GM19193 (cell line): ENCODE data around the gene MAPK8IP3.

Source experiments
- POLR2A ChIP-seq: IDR thresholded peaks from 4 replicates; pipeline ENCODE4 v1.6.1; 2011; ENCODE audit not compliant: insufficient read depth, insufficient read length; ENCODE audit errors: extremely low read depth

The MAPK8IP3 gene

DNA sequence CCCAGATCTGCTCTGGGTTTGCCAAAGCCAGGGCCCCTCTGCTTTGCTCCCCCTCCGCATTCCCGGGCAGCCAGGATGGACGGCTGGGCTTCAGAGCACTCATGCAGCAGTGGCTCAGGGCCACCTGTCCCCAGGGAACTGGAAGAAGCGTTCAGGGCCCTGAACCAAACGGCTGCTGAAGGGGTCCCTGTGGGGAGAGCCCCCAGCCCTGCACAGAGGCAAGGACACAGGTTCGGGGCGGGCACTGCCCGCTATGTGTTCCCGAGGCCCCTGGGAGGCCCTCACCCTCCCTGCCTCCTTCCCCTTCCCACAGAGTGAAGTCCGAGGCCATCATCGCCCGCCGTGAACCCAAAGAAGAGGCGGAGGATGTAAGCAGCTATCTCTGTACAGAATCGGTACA is 54.9 kb downstream of the MAPK8IP3 start:
- no peak for TF ChIP-seq POLR2A

DNA sequence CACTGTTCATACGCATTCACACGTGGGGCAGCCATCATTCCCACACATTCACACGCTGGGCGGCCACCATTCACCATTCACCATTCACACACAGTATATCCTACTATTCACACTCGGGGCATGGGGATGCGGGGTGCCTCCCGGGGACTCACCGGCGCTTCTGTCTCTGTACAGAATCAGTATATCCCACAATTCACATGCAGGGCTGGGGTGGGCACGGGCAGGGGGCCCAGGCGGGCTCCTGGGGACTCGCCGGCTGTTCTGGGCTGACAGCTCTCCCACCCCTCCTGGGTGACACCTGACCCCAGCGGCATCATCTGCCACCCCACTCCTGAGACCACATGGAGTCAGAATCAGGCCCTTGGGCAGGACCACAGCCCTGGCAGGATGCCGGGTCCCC is 55.8 kb downstream of the MAPK8IP3 start:
- peak; percentile 4 for TF ChIP-seq POLR2A

DNA sequence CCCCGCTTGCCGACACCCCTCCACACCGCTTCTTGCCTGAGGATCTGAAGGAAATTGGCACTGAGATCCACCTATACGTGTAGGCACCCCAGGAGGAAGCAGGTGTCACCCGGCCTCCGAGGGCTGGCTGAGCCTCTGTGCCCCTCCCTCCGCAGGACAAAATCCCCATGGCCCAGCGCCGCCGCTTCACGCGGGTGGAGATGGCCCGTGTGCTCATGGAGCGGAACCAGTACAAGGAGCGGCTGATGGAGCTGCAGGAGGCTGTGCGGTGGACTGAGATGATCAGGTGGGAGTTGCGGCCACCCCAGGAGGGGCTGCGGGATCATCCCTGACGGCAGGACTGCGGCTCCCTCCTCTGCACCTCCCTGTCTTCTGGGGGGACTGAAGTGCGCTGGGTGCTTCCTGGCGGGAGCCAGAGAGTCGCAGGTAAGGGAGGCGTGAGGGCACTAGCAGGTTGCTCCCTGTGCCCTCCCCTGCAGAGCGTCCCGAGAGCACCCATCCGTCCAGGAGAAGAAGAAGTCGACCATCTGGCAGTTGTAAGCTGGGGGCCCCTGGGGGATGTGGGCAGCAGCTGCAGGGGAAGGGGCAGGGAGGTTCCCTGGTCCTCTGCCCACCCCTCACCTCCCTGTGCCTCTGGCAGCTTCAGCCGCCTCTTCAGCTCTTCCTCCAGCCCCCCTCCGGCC is 56.3 kb downstream of the MAPK8IP3 start:
- TF ChIP-seq POLR2A: peak; percentile 5

DNA sequence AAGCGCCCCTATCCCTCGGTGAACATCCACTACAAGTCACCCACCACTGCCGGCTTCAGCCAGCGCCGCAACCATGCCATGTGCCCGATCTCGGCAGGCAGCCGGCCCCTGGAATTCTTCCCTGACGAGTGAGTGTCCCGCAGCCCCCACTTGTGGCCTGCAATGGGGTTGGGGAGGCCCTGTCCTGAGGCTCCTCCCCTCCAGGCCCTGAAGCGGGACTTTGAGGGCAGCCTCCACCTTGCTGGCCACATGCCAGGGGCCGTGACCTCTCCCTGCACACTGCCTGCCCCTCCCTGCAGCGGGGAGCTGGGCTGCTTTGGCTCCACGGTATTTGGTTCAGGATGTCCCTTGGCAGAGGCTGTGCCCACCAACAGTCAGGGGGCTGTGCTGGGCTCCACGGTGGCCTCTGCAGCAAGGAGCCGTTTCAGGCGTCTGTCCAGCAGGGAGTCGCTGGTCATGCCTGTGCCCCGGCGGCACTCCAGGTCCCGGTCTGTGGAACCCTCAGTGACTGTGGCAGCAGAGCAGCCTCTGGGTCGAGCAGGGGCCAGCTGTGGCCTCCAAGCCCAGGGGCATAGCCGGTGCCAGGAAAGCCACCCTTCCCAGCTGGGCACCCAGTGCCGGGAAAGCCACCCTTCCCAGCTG is 57.0 kb downstream of the MAPK8IP3 start:
- no peak for TF ChIP-seq POLR2A

DNA sequence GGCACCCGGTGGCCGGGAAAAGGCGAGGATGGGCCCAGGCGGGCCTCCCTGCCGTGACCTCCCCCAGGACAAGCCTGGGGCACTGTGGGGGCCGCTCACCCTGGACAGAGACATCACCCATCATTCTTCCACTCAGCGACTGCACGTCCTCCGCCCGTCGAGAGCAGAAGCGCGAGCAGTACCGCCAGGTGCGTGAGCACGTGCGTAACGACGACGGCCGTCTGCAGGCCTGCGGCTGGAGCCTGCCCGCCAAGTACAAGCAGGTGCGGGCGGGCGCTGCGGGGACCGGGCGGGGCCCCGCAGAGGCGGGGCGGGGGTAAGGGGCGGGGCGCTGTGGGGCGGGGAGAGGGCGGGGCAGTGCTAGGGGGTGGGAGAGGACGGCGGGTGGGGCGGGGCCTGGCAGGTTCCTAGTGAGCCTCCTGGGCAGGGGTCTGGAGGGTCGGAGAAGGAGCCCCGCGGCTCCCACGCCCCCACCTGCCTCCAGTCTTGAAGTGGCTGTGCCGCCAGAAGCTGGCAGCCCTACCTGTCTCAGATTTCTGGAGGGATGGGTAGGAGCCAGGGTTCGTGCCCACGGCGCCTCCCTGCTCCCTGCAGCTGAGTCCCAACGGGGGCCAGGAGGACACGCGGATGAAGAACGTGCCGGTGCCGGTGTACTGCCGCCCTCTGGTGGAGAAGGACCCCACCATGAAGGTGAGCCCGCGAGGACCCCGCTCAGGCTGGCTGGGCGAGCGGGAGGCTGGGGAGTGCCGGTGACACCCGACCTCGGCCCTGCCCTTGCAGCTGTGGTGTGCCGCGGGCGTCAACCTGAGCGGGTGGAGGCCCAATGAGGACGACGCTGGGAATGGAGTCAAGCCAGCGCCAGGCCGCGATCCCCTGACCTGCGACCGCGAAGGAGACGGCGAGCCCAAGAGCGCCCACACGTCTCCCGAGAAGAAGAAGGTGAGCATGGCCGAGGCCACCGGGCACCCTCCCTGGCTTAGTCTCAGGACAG is 57.8 kb downstream of the MAPK8IP3 start:
- no peak for TF ChIP-seq POLR2A

DNA sequence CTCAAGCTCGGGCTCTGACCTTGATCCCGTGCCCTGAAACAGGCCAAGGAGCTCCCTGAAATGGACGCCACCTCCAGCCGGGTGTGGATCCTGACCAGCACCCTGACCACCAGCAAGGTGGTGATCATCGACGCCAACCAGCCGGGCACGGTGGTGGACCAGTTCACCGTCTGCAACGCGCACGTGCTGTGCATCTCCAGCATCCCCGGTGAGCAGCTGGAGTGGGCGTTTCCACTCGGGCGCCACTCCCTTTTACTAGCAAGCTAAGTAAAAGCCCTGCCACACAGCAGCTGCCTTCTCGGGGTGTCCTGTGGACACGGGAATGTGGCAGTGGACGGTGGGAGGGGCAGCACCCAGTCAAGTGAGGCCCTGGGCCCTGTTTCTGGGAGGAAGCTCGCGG is 59.0 kb downstream of the MAPK8IP3 start:
- TF ChIP-seq POLR2A: no peak

DNA sequence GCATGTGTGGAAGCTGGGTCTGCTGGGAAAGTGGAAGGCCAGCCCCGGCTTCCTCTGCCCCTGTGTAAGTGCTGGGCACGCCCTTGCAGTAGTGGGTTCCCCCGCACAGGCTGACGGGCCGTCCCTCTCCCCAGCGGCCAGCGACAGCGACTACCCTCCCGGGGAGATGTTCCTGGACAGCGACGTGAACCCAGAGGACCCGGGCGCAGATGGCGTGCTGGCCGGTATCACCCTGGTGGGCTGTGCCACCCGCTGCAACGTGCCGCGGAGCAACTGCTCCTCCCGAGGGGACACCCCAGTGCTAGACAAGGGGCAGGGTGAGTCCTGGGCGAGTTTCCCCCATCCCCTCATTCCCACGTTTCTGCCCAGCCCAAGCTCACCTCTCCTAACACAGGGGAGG is 59.8 kb downstream of the MAPK8IP3 start:
- no peak for TF ChIP-seq POLR2A

DNA sequence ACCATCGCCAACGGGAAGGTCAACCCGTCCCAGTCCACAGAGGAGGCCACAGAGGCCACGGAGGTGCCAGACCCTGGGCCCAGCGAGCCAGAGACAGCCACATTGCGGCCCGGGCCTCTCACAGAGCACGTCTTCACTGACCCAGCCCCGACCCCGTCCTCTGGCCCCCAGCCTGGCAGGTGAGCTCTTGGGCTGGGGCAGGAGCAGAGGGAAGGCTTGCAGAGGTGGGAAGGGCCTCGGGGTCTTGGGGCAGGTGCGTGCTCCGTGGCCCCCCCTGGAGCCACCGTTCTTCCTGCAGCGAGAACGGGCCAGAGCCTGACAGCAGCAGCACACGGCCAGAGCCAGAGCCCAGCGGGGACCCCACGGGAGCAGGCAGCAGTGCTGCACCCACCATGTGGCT is 60.2 kb downstream of the MAPK8IP3 start:
- TF ChIP-seq POLR2A: no peak

DNA sequence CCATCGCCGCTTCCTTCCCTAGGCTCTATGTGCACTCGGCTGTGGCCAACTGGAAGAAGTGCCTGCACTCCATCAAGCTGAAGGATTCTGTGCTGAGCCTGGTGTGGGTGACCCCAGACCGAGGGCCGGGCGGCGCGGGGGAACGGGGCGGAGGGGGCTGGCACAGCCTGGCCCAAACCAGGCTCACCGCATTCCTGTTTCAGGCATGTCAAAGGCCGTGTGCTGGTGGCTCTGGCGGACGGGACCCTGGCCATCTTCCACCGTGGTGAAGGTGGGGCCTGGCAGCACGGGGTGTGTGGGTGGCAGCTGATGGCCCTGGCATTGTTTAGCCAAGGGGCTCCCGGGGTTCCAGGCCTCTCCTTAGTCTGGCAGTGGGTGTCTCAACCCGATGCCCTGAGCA is 60.7 kb downstream of the MAPK8IP3 start:
- TF ChIP-seq POLR2A: no peak

DNA sequence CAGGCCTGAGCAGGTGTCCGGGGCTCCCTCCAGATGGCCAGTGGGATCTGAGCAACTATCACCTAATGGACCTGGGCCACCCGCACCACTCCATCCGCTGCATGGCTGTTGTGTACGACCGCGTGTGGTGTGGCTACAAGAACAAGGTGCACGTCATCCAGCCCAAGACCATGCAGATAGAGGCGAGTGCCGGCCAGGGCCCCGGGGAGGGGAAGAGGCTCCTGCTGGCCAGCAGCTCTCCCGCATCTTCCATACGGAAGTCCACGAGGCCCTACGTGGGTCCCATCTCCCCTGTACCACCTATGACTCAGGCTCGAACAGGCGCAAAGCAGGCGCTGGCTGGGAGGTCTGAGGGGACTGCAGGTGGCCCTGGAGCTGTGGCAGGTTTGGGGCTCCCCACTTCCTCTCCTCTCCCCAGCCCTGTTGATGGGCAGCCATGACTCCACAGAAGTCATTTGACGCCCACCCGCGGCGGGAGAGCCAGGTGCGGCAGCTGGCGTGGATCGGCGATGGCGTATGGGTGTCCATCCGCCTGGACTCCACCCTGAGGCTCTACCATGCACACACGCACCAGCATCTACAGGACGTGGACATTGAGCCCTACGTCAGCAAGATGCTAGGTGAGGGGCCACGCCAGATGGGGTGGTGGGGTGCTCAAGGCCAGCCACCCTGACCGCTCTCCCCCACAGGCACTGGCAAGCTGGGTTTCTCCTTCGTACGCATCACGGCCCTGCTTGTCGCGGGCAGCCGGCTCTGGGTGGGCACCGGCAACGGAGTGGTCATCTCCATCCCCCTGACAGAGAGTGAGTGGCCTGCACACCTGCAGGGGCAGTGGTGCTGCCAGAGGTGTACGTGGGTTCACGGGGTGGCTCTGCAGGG is 61.4 kb downstream of the MAPK8IP3 start:
- no peak for TF ChIP-seq POLR2A

DNA sequence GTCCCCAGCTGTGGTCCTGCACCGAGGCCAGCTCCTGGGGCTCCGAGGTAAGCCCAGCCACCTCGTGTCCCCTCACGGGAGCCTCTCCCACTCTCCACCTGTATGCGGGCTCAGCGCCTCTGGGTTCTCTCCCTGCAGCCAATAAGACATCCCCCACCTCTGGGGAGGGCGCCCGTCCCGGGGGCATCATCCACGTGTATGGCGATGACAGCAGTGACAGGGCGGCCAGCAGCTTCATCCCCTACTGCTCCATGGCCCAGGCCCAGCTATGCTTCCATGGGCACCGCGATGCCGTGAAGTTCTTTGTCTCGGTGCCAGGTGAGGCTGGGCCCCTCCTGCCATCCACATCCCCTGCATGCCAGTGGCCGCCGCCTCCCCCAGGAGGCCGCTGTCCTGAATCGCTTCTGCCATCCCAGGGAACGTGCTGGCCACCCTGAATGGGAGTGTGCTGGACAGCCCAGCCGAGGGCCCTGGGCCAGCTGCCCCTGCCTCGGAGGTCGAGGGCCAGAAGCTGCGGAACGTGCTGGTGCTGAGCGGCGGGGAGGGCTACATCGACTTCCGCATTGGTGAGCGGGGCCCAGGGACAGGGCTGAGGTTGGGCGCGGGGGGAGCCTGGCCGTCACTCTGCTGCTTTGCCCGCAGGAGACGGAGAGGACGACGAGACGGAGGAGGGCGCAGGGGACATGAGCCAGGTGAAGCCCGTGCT is 62.2 kb downstream of the MAPK8IP3 start:
- no peak for TF ChIP-seq POLR2A

DNA sequence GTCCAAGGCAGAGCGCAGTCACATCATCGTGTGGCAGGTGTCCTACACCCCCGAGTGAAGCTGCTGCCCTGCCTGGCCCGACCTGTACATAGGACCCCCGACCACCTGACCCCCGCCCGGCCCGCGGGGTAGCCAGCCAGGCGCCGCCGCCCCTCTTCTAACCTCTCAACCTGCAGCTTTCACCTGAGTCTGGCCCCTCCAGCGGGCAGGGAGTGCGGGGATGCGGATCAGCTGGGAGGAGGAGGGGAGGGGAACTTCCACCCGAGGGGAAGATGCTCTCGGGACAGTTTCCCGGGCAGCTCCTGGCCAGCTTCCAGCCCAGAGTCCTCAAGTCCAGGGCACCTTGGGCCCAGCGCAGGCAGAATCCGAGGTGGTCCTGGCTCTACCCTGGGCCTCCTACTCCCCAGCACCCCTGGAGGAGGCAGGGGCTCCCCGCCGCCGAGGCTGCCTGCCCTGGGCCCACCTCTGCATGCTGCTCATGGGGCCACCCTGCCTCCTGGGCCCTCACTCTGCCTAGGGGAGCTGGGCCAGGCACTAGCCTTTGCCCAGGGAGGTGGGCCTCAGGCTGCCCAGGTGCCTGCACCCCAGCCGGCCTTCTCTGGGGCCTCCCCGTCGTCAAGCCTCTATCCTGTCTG is 62.9 kb downstream of the MAPK8IP3 start:
- peak; percentile 11 for TF ChIP-seq POLR2A
